ENCODE measurements around the gene TOR3A.

TOR3A gene

GRCh38 chr1:179089827-179090482 is 8.1 kb downstream of the TOR3A start:
- FAIRE-seq (no peak), DNase-seq (ENCODE audit: insufficient read length, low spot score) (no peak)
- no peak for TF ChIP-seq CTCF (IDR thresholded peaks at IDR 0.05; ENCODE audit: insufficient read depth, missing control alignments)

GRCh38 chr1:179090522-179090921 is 8.7 kb downstream of the TOR3A start:
- TF ChIP-seq CTCF (IDR thresholded peaks at IDR 0.05; ENCODE audit: insufficient read depth, missing control alignments), result no peak
- DNase-seq (ENCODE audit: insufficient read length, low spot score), result no peak
- FAIRE-seq, result no peak

- FAIRE-seq (no peak), DNase-seq (ENCODE audit: insufficient read length, low spot score) (no peak)
- TF ChIP-seq CTCF (IDR thresholded peaks at IDR 0.05; ENCODE audit: insufficient read depth, missing control alignments), result no peak
These were observed 9.1 kb downstream of the TOR3A start for GRCh38 chr1:179090923-179091322.

- TF ChIP-seq CTCF (IDR thresholded peaks at IDR 0.05; ENCODE audit: insufficient read depth, missing control alignments), result no peak
- no peak for FAIRE-seq
- no peak for DNase-seq (ENCODE audit: insufficient read length, low spot score)
These were observed 9.9 kb downstream of the TOR3A start for GRCh38 chr1:179091691-179092165.

- TF ChIP-seq CTCF (IDR thresholded peaks at IDR 0.05; ENCODE audit: insufficient read depth, missing control alignments), result no peak
- DNase-seq (ENCODE audit: insufficient read length, low spot score) (no peak), FAIRE-seq (no peak)
These were observed 11.1 kb downstream of the TOR3A start for GRCh38 chr1:179092896-179093461.

GRCh38 chr1:179094818-179095217 is 12.9 kb downstream of the TOR3A start:
- no peak for FAIRE-seq

More at GRCh38 chr1:179094818-179095217, 12.9 kb downstream of the TOR3A start:
- DNase-seq (ENCODE audit: insufficient read length, low spot score), result no peak
- TF ChIP-seq CTCF (IDR thresholded peaks at IDR 0.05; ENCODE audit: insufficient read depth, missing control alignments), result no peak
